ENCODE results near the gene HPGD.

HPGD gene

DNA sequence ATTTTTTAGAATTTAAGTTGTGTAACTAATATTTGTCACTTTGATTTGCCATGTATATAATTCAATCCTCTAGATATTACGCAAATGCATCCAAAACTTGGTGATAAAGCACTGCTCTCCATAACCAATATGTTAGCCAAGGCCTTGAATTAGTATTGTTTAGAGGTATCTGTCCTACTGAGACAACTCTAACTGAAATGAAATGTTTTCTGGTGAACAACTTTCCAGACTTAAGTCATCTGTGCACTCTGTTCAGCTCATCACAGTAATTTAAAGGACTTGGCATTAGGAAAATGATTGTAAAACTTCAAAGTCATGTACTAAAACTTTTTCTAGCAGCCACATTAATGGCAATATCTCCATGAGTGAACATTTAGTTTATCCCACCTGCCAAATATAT lies 73.1 kb downstream of the HPGD start:
- no peak for TF ChIP-seq CTCF (conservative IDR thresholded peaks at IDR 0.05; ENCODE audit: low read length)
- H3K4me3 ChIP-seq (ENCODE audit: low read length), result no peak overlapping the region
- no peak for DNase-seq (ENCODE audit: low read depth)

- TF ChIP-seq CTCF (conservative IDR thresholded peaks at IDR 0.05; ENCODE audit: low read length), result no peak
- no peak overlapping the region for H3K4me3 ChIP-seq (ENCODE audit: low read length)
- no peak for DNase-seq (ENCODE audit: low read depth)
Measured at GRCh38 chr4:174444390-174444789, 77.9 kb downstream of the HPGD start.

All from AG10803 (cell line).